GM21786 (cell line): ENCODE measurements around the gene EGLN2.
"Not testable (repeated sequence)": the region's sequence is repeated elsewhere in the genome, so short reads cannot be mapped to it uniquely, and the experiment has no call there.

ENCODE experiments used
- ATAC-seq: cut with Tn5 transposase; IDR thresholded peaks from one replicate; pipeline ENCODE4 v1.9.1; 2021; ENCODE audit not compliant: unreplicated experiment

Gene EGLN2

GRCh38 chr19:40798683-40799557 lies at the start of gene EGLN2:
TSS of gene EGLN2 (plus strand) at chr19:40799191. CDS start at chr19:40800573, 1,382 bp downstream.
- peak; percentile 63 for ATAC-seq

DNA sequence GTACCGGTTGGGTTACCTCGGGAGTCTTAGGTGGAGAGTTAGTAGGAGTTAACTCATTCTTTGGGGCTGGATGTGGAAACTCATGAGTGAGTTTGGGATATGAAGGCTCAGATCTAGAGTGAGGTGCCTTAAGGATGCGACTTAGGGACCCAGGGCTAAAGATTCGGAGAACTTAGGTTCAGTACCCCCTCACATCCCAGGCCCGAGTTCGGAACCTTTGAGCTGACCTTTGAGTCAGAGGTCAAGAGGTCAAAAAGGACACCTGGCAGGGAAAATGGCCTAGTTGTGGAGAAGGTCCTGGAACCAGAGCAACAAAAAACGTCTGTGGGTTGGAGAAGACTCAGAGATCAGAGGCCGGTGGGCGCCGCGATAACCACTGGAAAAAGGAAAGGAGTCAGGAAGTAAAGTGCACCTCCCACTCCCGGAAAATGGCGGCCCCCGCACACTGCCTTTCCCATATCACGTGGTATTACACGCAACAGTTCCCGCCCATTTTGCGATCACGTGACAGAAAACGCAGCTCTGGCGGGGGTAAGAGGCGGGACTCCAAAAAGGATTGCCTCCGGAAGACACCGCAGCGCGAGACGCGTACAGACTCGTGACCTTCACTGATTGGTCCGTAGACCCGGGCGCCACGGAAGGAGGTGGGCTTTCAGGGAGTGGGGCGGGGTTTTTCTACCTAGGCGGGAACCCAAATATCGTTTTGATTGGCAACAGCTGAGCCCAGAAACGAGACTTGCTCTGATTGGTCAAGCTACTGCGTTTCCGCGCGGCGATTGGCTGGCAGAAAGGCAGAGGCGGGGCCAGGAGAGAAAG lies 48.7 kb upstream of the EGLN2 start, which contains the start of gene ACTMAP:
Gene ACTMAP, minus strand, starts transcription at position 420 of the 816 bp plus-strand sequence. CDS start 674 bp downstream, outside the sequence.
- ATAC-seq = peak; percentile 79

GRCh38 chr19:40750874-40751537 lies 48.0 kb upstream of the EGLN2 start, which contains the start of gene SNRPA:
TSS of gene SNRPA (plus strand) at chr19:40751203. CDS start at chr19:40751409, 206 bp downstream.
- ATAC-seq = peak; percentile 55

DNA sequence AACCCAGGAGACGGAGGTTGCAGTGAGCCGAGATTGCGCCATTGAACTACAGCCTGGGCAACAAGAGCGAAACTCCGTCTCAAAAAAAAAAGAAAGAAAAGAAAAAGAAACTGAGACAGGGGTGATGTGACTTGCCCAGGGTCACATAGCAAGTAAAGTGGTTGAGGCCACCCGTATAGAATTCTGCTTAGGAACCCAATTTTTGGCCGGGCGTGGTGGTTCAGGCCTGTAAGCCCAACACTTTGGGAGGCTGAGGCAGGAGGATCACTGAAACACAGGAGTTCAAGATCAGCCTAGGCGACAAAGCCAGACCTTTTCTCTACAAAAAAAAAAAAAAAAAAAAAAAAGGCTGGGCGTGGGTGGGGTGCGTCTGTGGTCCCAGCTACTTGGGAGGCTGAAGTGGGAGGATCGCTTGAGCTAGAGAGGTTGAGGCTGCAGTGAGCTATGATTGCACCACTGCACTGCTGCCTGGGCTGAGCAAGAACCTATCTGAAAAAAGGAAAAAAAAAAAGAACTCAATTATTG lies 46.7 kb upstream of the EGLN2 start:
- ATAC-seq = no peak

- no peak for ATAC-seq
These were observed 44.3 kb upstream of the EGLN2 start for GRCh38 chr19:40754611-40755247.

GRCh38 chr19:40755248-40755624 lies 43.8 kb upstream of the EGLN2 start:
- no peak for ATAC-seq

- no peak for ATAC-seq
These were observed 43.2 kb upstream of the EGLN2 start for GRCh38 chr19:40755791-40756190.

GRCh38 chr19:40756502-40757110 lies 42.4 kb upstream of the EGLN2 start:
- ATAC-seq = no peak

- no peak for ATAC-seq
These were observed 40.5 kb upstream of the EGLN2 start for GRCh38 chr19:40758491-40758890.

- no peak for ATAC-seq
These were observed 39.6 kb upstream of the EGLN2 start for GRCh38 chr19:40759352-40759751.

DNA sequence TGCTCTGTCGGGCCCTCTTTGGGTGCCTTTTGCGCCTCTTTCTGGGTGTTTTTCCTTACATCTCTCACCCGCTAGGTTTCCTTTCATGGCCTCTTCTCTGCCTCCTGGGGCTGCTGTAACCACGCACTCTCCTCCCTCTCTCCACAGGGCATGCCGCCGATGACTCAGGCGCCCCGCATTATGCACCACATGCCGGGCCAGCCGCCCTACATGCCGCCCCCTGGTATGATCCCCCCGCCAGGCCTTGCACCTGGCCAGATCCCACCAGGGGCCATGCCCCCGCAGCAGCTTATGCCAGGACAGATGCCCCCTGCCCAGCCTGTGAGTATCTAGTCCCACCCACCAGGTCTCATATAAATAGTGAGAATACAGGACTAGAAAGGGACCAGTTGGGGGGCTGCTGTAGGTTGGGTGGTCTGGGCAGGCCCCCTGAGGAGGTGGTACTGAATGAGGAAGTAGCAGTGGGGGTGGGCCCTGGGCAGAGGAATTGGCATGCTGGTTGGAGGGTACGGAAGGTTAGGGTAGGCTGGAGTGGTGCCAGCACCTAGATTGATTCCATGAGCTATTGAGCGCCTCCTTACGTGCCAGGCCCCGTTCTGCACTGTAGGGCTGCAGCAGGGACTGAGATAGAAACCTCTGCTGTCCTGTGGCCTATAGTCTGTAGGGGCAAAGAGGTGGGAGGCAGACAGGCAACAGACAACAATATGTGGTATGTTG lies 36.1 kb upstream of the EGLN2 start:
- no peak for ATAC-seq

DNA sequence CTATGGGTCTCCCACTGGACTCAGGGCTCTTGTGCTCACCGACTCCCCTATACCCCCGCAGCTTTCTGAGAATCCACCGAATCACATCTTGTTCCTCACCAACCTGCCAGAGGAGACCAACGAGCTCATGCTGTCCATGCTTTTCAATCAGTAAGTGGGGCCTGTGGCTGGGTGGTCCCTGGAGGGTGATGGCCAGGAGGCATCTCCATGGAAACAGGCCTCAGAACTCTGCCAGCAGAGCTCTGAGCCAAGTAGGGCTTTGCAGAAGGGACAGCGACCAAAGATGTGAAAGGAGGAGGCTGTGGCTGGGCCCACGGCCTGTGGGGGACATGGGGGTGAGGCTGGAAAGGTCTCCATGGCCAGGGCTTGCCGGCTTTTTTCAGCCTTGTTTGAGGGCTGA lies 35.5 kb upstream of the EGLN2 start:
- no peak for ATAC-seq

DNA sequence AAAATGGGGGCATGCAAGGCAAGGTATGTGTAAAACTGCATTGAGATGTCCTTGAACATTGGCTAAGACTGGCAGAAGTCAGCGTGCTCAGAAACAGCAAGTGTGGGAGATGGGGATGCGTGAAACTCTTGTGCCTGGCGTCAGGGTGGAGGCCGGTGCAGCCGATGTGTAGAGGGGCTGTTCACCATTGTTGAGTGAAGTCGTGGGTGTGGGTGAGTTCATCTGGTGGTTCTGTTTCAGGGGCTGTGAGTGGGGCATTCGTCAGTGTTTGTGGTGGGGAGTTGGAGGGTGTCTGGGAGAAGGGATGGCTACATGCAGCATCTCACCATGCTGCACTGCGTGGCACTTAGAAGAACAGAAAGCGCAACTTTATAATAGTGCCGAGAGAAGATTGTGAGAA lies 35.0 kb upstream of the EGLN2 start:
- no peak for ATAC-seq

DNA sequence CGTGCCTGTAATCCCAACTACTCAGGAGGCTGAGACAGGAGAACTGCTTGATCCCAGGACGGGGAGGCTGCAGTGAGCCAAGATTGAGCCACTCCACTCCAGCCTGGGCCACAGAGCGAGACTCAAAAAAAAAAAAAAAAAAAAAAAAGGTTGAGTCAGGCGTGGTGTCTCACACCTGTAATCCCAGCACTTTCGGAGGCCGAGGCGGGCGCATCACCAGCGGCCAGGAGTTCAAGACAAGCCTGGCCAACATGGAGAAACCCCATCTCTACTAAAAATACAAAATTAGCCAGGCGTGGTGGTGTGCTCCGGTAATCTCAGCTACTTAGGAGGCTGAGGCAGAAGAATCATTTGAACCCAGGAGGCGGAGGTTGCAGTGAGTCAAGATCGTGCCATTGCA lies 32.6 kb upstream of the EGLN2 start:
- not testable (repeated sequence) for ATAC-seq

DNA sequence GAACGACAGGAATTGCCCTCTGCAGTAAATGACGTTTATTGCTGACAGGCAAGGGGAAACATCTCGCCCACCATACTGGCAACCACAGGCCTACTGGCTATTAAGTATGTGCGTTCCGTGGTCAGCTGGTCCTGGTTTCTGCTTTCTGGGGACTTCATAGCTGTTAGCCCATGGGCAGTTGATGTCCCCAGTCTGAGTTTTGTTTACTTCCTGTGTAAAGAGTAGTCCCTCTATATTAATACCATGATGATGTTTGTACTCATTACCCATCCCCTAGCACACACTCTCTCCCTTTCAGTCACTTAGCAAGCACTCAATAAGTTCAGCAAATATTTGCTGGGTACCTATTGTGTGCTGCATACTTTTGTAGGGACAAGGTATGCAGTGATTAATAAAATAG lies 30.1 kb upstream of the EGLN2 start:
- ATAC-seq = no peak

DNA sequence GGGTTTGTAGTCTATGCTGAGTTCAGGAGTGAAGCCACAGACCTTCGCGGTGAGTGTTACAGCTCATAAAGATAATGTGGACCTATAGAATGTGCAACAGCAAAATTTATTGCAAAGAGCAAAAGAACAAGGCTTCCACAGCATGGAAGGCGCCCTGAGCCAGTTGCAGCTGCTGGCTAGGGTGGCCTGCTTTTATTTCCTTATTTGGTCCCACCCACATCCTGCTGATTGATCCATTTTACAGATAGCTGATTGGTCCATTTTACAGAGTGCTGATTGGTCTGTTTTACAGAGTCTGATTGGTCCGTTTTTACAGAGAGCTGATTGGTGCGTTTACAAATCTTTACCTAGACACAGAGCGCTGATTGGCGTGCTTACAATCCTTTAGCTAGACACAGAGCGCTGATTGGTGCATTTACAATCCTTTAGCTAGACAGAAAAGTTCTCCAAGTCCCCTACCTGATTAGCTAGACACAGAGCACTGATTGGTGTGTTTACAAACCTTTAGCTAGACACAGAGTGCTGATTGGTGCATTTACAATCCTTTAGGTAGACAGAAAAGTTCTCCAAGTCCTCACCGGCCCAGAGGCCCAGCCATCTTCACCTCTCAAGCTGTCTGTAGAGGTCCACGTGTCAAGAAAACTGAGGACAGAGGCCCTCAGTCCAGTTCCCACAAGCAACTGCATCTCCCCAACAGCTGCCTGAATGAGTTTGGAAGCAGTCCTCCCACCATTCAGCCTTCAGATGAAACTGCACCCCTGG lies 27.7 kb upstream of the EGLN2 start:
- not testable (repeated sequence) for ATAC-seq

- no peak for ATAC-seq
These were observed 23.9 kb upstream of the EGLN2 start, which contains the start of gene MIA for GRCh38 chr19:40774916-40775631. TSS of gene MIA (plus strand) at chr19:40775521. CDS start at chr19:40775543, 22 bp downstream.

- ATAC-seq = no peak
These were observed 23.4 kb upstream of the EGLN2 start for GRCh38 chr19:40775632-40776022.
